HG02938 (cell line): ENCODE measurements around the gene B4GALNT4.
"Not testable (repeated sequence)": the region's sequence is repeated elsewhere in the genome, so short reads cannot be mapped to it uniquely, and the experiment has no call there.

Experiments used
- ATAC-seq: cut with Tn5 transposase; IDR thresholded peaks from one replicate; pipeline ENCODE4 v1.9.1; 2021; ENCODE audit warnings: mild to moderate bottlenecking, moderate library complexity; ENCODE audit not compliant: unreplicated experiment

Gene B4GALNT4

GRCh38 chr11:373716-374551 is 4.6 kb downstream of the B4GALNT4 start:
- no peak for ATAC-seq

- ATAC-seq = no peak
Observed at GRCh38 chr11:375065-376025, 6.0 kb downstream of the B4GALNT4 start.

GRCh38 chr11:376531-377173 is 7.4 kb downstream of the B4GALNT4 start:
- no peak for ATAC-seq

GRCh38 chr11:377174-377865 is 8.0 kb downstream of the B4GALNT4 start:
- no peak for ATAC-seq

GRCh38 chr11:377883-378500 is 8.7 kb downstream of the B4GALNT4 start:
- no peak for ATAC-seq

- ATAC-seq = no peak
Observed at GRCh38 chr11:379205-380094, 10.2 kb downstream of the B4GALNT4 start.

GRCh38 chr11:380095-380480 is 10.8 kb downstream of the B4GALNT4 start:
- no peak for ATAC-seq

- ATAC-seq = no peak
Observed at GRCh38 chr11:380491-380890, 11.2 kb downstream of the B4GALNT4 start.

- ATAC-seq = no peak
Observed at GRCh38 chr11:380996-381395, 11.7 kb downstream of the B4GALNT4 start.

- no peak for ATAC-seq
Observed at GRCh38 chr11:381501-382072, 12.3 kb downstream of the B4GALNT4 start.

GRCh38 chr11:382081-382629 is 12.9 kb downstream of the B4GALNT4 start:
- ATAC-seq = no peak

GRCh38 chr11:383431-383830 is 14.1 kb downstream of the B4GALNT4 start:
- no peak for ATAC-seq

- no peak for ATAC-seq
Observed at GRCh38 chr11:384511-384910, 15.2 kb downstream of the B4GALNT4 start.

- ATAC-seq = no peak
Observed at GRCh38 chr11:385594-386351, 16.5 kb downstream of the B4GALNT4 start.

GRCh38 chr11:386483-386882 is 17.2 kb downstream of the B4GALNT4 start:
- ATAC-seq = no peak

GRCh38 chr11:387193-387793 is 18.0 kb downstream of the B4GALNT4 start:
- no peak for ATAC-seq

- ATAC-seq = not testable (repeated sequence)
Observed at GRCh38 chr11:389369-389768, 20.1 kb downstream of the B4GALNT4 start.
